Measurements from ENCODE around the gene LIX1.
"Not testable (repeated sequence)": the region's sequence is repeated elsewhere in the genome, so short reads cannot be mapped to it uniquely, and the experiment has no call there.

The LIX1 gene

GRCh38 chr5:97142521-97143254 lies at the start of gene LIX1:
TSS of gene LIX1 (minus strand) at chr5:97142611. CDS start at chr5:97142576, 35 bp downstream.
- no peak for DNase-seq

DNA sequence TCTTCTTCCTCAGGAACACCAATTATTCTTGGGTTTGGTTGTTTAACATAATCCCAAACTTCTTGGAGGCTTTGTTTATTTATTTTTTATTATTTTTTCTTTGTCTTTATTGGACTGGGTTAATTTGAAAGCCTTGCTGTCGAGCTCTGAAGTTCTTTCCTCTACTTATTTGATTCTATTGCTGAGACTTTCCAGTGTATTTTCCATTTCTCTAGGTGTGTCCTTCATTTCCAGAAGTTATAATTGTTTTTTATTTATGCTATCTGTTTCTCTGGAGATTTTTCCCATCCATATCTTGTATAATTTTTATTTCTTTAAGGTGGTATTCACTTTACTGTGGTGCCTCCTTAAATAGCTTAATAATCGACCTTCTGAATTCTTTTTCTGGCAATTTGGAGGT lies 49.5 kb upstream of the LIX1 start:
- no peak for DNase-seq

- DNase-seq: not testable (repeated sequence)
Measured at GRCh38 chr5:97189523-97189922, 47.1 kb upstream of the LIX1 start.

DNA sequence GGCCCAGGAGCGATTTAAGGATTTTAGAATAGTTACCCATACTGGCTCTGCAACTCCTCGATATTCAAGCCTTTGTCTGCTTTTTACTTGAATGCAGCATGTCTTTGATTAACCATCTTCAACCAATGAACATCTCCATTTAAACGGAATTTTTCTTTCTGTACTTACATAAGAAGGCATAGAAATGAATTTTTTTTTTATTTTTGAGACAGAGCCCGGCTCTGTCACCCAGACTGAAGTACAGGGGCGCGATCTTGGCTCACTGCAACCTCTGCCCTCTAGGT lies 41.5 kb upstream of the LIX1 start:
- no peak for DNase-seq

GRCh38 chr5:97183100-97183929 lies 40.9 kb upstream of the LIX1 start, which contains the start of gene RIOK2:
TSS of gene RIOK2 (minus strand) at chr5:97183247. CDS start at chr5:97183191, 56 bp downstream.
- DNase-seq: peak; percentile 92

GRCh38 chr5:97182571-97183099 lies 40.2 kb upstream of the LIX1 start:
- DNase-seq: no peak

GRCh38 chr5:97181856-97182545 lies 39.6 kb upstream of the LIX1 start:
- no peak for DNase-seq

- DNase-seq: not testable (repeated sequence)
Measured at GRCh38 chr5:97179457-97179856, 37.0 kb upstream of the LIX1 start.

- no peak for DNase-seq
Measured at GRCh38 chr5:97172227-97172626, 29.8 kb upstream of the LIX1 start.

GRCh38 chr5:97171703-97172102 lies 29.3 kb upstream of the LIX1 start:
- no peak for DNase-seq

- no peak for DNase-seq
Measured at GRCh38 chr5:97167435-97167834, 25.0 kb upstream of the LIX1 start.

DNA sequence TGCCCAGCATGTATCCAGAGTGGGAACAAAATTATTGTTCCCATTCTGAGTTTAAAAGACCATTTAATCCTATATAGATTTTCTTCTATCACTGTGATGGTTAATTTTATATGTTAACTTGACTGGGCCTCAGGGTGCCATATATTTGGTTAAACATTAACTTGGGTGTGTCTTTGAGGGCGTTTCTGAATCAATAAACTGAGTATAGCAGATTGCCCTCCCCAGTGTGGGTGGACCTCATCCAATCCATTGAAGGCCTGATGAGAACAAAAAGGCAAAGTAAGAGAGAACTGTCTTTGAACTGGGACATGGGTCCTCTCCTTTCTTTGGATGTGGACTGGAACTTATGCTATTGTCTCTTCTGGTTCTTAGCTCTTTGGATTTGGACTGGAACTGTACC lies 23.3 kb upstream of the LIX1 start:
- no peak for DNase-seq

- no peak for DNase-seq
Measured at GRCh38 chr5:97164846-97165245, 22.4 kb upstream of the LIX1 start.

DNA sequence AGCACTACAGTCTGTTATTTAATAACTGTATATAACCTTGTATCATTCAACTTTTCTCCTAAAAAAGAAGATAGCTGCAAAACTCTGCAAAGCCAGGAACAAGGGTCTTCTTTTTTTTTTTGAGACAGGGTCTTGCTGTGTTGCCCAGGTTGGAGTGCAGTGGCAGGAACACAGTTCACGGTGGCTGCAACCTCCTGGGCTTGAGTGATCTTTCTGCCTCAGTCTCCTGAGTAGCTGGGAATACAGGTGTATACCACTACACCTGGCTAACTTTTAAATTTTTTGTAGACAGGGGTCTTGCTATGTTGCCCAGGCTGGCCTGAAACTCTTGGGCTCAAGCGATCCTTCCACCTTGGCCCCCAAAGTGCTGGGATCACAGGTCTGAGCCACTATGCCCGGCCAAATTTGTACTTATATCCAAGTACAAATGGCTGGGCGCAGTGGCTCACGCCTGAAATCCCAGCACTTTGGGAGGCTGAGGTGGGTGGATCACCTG lies 21.4 kb upstream of the LIX1 start:
- DNase-seq: no peak

DNA sequence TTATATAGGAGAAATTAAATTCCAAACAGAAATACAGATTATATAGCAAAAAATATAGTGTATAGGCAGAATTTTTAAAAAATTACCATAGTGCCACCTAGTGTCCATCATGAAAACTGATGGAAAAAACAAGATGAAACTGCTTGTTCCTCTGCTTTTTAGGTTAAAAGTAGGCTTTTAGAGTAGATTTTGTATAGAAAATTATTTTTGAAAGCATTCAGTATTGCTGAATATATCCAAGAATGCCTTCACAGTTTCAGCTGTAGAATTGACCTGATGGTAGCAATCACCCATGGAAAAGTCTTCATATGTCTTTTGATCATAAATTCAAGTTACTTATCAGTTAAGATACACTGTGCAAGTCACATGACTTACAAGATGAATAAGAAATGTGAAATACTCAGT lies 21.0 kb upstream of the LIX1 start:
- DNase-seq: no peak

DNA sequence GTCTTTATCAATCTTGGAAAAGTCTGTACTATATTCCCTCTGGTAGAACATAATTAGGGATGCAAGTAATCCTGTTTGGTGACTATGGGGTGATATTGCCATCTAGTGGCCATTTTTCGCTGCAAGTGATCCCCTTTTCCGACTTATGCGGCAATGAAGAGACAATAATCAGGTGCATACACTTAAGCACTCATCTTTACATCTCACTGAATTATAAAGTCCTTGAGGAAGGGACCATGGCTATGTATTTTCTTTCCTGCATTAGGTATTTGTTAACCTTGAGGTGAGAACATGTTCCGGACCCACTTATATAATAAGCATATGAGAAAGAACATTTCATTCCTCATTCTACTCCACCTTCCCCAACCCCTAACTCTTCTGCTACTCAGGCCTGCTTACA lies 19.6 kb upstream of the LIX1 start:
- DNase-seq: peak; percentile 44

DNA sequence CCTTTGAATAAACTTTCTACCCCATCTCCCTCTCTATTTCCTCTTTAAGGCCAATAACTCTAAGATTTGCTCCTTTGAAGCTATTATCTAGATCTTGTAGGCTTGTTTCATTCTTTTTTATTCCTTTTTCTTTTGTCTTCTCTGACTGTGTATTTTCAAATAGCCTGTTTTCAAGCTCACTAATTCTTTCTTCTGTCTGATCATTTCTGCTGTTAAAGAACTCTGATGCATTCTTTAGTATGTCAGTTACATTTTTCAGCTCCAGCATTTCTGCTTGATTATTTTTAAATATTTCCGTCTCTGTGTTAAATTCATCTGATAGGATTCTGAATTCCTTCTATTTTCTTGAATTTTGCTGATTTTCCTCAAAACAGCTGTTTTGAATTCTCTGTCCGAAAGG lies 15.3 kb upstream of the LIX1 start:
- no peak for DNase-seq

- DNase-seq: no peak
Measured at GRCh38 chr5:97151370-97151769, 9.0 kb upstream of the LIX1 start.

- DNase-seq: no peak
Measured at GRCh38 chr5:97150401-97150800, 8.0 kb upstream of the LIX1 start.

DNA sequence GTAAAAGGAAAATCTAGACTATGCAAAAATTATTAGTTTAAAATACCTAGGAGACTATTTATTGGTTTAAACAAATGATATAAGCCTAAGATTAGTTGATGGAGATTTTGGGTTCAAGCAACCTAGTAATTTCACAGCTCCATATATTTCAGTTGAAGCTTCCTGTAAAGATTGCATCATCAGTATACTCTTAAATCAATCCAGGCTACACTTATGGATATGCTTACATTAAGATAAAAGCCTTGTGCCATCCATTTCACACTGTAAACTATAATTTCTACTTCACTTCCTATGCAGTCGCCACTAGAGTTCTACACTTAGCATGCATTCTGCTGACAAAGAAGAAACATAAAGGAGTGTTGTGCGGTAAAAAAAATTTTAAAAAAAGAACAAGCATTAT lies 7.3 kb upstream of the LIX1 start:
- DNase-seq: no peak

DNA sequence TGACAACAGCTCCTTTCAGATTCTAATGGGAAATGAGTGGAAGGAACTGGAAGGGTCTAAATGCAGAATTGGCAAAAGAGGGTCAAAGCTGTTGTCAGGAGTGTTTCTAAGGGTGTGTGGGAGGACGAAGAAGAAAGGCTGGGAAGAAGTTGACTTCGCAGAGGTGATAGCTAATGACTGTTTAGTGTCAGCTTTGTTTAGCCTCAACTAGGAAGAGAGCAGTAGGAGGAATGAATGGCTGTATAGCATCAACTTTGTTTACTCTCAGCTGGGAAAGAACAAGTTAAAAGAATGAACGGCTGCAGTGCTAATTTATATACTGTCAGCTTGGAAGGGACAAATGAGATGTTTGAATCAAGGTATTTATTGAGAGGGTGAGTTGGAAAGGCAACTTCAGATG lies 5.9 kb upstream of the LIX1 start:
- DNase-seq: no peak

GRCh38 chr5:97143704-97144103 lies 1.3 kb upstream of the LIX1 start:
- DNase-seq: no peak

DNA sequence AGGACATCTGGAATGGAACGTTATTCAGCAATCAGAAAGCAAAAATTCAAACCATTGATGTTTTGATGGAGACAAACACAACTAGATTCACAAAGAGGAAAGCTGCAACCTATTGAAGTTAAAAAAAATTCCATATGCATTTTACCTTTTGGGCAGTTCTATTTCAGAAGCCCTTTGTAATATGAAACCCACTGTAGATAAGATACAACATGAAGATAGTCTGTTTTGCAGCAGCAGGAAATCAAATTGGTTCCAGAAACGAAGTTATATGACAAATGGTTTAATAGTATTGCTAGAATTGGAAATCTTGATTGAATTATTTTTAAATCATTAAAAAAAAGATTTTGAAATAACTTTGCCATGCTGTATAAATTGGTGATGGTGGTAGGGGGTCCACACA lies 872 bp downstream of the LIX1 start:
- no peak for DNase-seq
